Measurements from ENCODE around the gene RFPL1.

DNA sequence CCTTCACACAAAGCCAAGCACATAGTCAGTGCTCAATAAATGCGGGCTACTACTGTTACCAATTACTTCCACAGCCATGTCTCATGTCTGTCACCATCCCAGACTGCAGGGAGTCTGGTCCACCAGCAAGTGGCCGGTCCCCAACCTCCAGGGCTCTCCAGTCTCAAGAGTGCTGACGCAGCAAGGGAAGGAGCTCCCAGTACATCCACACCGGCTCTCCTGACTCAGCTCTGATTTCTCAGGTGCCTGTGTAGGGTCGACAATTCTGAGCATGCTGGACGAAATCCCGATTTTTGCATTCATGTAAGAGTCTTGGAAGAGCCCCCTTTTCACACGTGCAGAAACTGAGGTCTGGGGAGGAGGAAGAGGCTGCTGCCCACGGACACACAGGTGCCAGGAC is 31.4 kb downstream of the RFPL1 start:
- TF ChIP-seq, protein P1, sequence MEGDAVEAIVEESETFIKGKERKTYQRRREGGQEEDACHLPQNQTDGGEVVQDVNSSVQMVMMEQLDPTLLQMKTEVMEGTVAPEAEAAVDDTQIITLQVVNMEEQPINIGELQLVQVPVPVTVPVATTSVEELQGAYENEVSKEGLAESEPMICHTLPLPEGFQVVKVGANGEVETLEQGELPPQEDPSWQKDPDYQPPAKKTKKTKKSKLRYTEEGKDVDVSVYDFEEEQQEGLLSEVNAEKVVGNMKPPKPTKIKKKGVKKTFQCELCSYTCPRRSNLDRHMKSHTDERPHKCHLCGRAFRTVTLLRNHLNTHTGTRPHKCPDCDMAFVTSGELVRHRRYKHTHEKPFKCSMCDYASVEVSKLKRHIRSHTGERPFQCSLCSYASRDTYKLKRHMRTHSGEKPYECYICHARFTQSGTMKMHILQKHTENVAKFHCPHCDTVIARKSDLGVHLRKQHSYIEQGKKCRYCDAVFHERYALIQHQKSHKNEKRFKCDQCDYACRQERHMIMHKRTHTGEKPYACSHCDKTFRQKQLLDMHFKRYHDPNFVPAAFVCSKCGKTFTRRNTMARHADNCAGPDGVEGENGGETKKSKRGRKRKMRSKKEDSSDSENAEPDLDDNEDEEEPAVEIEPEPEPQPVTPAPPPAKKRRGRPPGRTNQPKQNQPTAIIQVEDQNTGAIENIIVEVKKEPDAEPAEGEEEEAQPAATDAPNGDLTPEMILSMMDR (conservative IDR thresholded peaks at IDR 0.05; ENCODE audit: low read length) = no peak
- no peak for TF ChIP-seq EZH2phosphoT487 (IDR thresholded peaks at IDR 0.05; ENCODE audit: borderline replicate concordance)
